Measurements from ENCODE around the gene ZNF232. TPM values are rescaled to one million over a fixed set of nuclear protein-coding genes. Genes with fewer than 3 reads are reported as not detected.

The ZNF232 gene
- total RNA-seq, 1 donor from 2014 or later, result 8.3 TPM

GRCh38 chr17:5110816-5111215 lies 862 bp downstream of the ZNF232 start:
- Mint-ChIP-seq H3K9me3 (ENCODE audit: low read depth) (peaks cover 18% of the 10 kb centered on the region), H3K27me3 (ENCODE audit: low read depth) (no peaks in the 10 kb centered on the region), H3K27ac (ENCODE audit: unreplicated experiment) (no peak overlapping the region), H3K4me1 (ENCODE audit: low read depth) (peaks cover 15% of the 10 kb centered on the region), H3K36me3 (ENCODE audit: low read depth) (peaks cover 36% of the 10 kb centered on the region), H3K4me3 (ENCODE audit: unreplicated experiment) (peak overlapping the region; percentile 89)
- no peak for TF ChIP-seq CTCF (IDR thresholded peaks at IDR 0.05)
- no peak for DNase-seq (ENCODE audit: low spot score)

GRCh38 chr17:5100832-5101231 lies 10.8 kb downstream of the ZNF232 start:
- Mint-ChIP-seq H3K27me3 (ENCODE audit: low read depth) (no peaks in the 10 kb centered on the region), H3K27ac (ENCODE audit: unreplicated experiment) (no peak overlapping the region), H3K4me3 (ENCODE audit: unreplicated experiment) (no peak overlapping the region), H3K9me3 (ENCODE audit: low read depth) (peaks cover 44% of the 10 kb centered on the region), H3K36me3 (ENCODE audit: low read depth) (peaks cover 17% of the 10 kb centered on the region), H3K4me1 (ENCODE audit: low read depth) (no peaks in the 10 kb centered on the region)
- DNase-seq (ENCODE audit: low spot score), result no peak
- no peak for TF ChIP-seq CTCF (IDR thresholded peaks at IDR 0.05)

- Mint-ChIP-seq H3K36me3 (ENCODE audit: low read depth) (peaks cover 16% of the 10 kb centered on the region), H3K4me1 (ENCODE audit: low read depth) (no peaks in the 10 kb centered on the region), H3K9me3 (ENCODE audit: low read depth) (peaks cover 46% of the 10 kb centered on the region), H3K27ac (ENCODE audit: unreplicated experiment) (no peak overlapping the region), H3K27me3 (ENCODE audit: low read depth) (no peaks in the 10 kb centered on the region), H3K4me3 (ENCODE audit: unreplicated experiment) (no peak overlapping the region)
- TF ChIP-seq CTCF (IDR thresholded peaks at IDR 0.05), result no peak
- no peak for DNase-seq (ENCODE audit: low spot score)
These were observed 12.4 kb downstream of the ZNF232 start for GRCh38 chr17:5099271-5099670.

- peaks cover 21% of the 10 kb centered on the region for H3K36me3 Mint-ChIP-seq (ENCODE audit: low read depth)
- no peak for TF ChIP-seq CTCF (IDR thresholded peaks at IDR 0.05)
- H3K4me1 Mint-ChIP-seq (ENCODE audit: low read depth), result no peaks in the 10 kb centered on the region
- peak overlapping the region; percentile 70 for H3K4me3 Mint-ChIP-seq (ENCODE audit: unreplicated experiment)
- DNase-seq (ENCODE audit: low spot score), result no peak
- H3K9me3 Mint-ChIP-seq (ENCODE audit: low read depth), result peaks cover 57% of the 10 kb centered on the region
- H3K27ac Mint-ChIP-seq (ENCODE audit: unreplicated experiment), result no peak overlapping the region
- no peaks in the 10 kb centered on the region for H3K27me3 Mint-ChIP-seq (ENCODE audit: low read depth)
These were observed 14.4 kb downstream of the ZNF232 start for GRCh38 chr17:5097101-5097834.

DNA sequence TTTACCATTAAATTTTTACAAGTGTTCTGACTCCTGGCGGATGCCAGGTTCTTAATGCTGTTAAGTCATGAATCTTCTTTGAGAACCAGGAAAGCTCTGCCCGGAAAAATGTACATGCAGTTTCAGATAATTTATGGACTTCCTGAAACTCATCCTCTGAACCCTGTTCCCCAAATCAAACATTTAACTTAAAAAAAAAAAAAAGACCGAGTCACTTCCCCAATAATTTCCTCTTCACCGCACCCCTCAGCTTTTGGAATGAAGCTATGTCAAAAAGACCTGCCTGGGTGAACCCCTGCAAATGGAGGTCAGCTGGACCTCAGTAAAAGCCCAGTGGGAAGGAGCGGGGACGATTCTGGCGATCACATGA lies 15.0 kb downstream of the ZNF232 start:
- Mint-ChIP-seq H3K27me3 (ENCODE audit: low read depth) (no peaks in the 10 kb centered on the region), H3K27ac (ENCODE audit: unreplicated experiment) (no peak overlapping the region), H3K36me3 (ENCODE audit: low read depth) (peaks cover 23% of the 10 kb centered on the region), H3K4me3 (ENCODE audit: unreplicated experiment) (peak overlapping the region; percentile 70), H3K9me3 (ENCODE audit: low read depth) (peaks cover 62% of the 10 kb centered on the region), H3K4me1 (ENCODE audit: low read depth) (no peaks in the 10 kb centered on the region)
- TF ChIP-seq CTCF (IDR thresholded peaks at IDR 0.05), result no peak
- no peak for DNase-seq (ENCODE audit: low spot score)

Data from chondrocyte (in vitro differentiated cells).